GM19463 (cell line): ENCODE measurements around the gene EMC6.

Source experiments
- ATAC-seq: cut with Tn5 transposase; IDR thresholded peaks from one replicate; pipeline ENCODE4 v1.9.1; 2021; ENCODE audit warnings: mild to moderate bottlenecking, moderate library complexity; ENCODE audit not compliant: unreplicated experiment

EMC6 gene

GRCh38 chr17:3655766-3656165 lies 12.8 kb upstream of the EMC6 start:
- no peak for ATAC-seq

DNA sequence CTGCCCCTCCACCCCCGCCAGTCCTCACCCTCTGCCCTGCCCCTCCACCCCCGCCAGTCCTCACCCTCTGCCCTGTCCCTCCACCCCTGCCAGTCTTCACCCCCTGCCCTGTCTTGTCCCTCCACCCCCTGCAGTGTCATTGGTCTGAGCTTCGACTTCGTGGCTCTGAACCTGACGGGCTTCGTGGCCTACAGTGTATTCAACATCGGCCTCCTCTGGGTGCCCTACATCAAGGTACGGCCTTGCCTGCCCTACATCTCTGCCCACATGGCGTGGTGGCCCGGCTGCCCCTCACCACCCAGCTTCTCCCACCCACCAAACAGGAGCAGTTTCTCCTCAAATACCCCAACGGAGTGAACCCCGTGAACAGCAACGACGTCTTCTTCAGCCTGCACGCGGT lies 12.3 kb upstream of the EMC6 start:
- no peak for ATAC-seq

GRCh38 chr17:3656755-3657587 lies 11.6 kb upstream of the EMC6 start:
- no peak for ATAC-seq

- no peak for ATAC-seq
These were observed 11.1 kb upstream of the EMC6 start for GRCh38 chr17:3657588-3657869.

- ATAC-seq, result no peak
These were observed 10.5 kb upstream of the EMC6 start for GRCh38 chr17:3657874-3658783.

DNA sequence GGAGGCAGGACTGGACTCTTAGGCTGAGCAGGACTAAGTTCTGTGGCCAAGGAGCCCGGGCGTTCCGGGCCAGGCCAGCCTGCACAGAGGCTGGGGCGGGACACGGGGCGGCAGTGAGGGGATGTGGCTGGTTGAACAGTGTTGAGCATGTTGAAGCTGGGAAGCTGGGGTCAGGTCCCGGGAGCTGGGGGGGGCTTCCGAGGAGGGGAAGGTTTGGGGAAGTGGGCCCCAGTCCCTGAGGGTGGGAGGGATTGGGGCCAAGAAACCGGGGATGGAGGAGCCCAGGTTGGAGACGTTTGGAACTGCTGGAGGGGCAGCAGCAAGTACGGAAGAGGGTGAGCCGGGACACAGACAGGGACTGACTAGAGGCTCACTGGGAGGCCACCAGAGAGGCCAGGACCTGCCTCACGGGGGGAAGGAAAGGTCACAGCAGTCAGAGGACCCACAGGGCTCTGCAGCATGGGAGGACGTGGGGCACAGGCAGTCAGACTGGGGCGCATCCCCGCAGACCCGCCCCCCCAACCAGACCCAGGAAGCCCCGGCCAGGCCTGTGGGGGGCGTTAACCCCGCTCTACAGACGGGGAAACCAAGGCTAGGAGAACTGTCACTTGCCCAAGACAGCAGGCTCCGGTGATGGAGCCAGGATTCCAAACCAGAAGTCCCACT lies 9.7 kb upstream of the EMC6 start:
- ATAC-seq, result no peak

DNA sequence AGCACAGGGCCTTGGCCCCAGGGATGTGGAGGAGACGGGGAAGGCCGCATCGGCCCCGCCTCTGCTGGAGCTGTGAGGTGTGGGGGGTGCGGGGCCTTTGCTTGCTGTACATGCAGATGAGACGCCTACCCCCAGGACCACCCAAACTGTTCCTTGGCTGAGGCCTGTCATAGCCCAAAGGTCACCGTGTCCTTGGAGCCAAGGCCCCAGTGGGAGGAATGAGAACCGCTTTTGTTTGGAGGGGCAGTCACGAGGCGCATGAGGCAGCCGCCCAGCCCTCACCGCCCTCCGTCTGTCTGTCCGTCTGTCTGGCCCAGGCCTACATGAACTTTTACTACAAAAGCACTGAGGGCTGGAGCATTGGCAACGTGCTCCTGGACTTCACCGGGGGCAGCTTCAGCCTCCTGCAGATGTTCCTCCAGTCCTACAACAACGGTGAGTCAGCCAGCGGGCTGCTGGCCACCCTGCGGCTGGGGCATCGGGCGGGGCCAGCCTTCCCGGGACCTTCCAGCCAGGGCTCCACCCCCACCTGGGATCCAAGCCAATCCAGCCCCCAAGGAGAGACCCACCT lies 9.0 kb upstream of the EMC6 start:
- ATAC-seq, result no peak

- no peak for ATAC-seq
These were observed 8.2 kb upstream of the EMC6 start for GRCh38 chr17:3660311-3660891.

GRCh38 chr17:3663102-3664011 lies 5.3 kb upstream of the EMC6 start:
- ATAC-seq, result no peak

DNA sequence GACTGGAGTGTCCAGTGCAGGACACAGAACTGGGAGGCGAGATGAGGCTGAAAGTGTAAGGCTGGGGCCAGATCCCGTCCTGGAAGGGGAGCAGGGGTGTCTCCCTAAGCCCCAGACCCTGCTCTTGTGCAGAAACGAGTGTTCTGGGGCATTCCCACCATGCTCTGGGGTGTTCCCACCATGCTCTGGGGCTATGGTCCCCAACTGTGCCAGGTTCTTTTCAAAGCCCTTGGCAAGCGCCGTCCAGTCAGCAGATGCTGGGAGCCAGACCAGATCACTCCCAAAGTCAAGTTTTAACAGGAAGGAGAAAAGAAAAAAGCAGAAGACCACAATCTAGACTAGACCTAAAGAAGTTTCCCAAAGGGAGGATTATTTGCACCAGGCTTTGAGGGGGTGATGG lies 2.8 kb upstream of the EMC6 start:
- ATAC-seq, result no peak

GRCh38 chr17:3666516-3666915 lies 2.1 kb upstream of the EMC6 start:
- no peak for ATAC-seq

DNA sequence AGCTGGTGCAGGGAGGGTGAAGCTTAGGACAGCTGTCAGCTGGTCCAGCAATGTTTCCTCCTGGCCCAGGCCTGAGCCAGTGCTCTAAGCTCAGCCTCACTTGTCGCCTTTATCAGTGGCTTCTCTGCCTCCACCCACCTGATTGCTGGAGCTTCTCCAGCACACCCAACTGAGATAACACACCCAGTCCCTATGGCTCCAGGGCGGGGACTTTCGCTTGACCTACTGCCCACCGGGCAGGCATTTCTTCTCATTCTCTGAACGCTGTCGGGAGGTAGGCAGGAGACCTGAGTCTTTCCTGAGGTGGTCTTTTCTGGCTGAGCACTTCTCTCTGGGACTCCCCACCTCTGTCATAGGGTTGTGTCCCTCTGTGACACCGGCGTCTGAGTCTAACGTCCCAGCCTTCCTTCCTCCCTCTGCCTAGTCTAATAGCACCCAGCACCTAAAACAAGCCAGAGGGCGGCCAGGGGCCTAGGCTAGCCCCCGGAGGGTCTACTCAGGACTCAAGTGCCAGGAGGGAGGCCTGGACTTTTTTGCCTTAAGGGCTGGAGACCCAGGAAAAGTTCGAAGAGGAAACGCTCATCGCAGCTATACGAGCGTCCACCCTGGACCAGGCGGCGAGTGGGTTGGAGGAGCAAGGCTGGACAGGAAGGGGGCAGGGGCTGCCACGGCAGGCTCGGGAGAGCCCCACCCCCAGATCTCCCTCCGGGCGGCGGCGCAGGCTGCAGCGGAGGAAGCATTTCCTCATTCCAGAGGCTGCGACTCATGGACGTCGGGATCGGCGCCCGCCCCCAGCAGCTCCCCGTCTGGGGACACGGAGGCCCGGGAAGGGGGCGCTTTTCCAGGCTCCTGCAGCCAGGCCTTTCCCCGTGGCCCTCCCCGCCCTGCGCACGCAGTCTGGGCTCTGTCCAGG lies 990 bp upstream of the EMC6 start:
- ATAC-seq, result peak; percentile 5

DNA sequence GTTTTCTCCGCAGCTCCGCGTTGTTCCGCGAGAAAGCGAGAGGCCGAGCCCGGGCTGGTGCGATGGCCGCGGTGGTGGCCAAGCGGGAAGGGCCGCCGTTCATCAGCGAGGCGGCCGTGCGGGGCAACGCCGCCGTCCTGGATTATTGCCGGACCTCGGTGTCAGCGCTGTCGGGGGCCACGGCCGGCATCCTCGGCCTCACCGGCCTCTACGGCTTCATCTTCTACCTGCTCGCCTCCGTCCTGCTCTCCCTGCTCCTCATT lies 404 bp downstream of the EMC6 start:
- no peak for ATAC-seq

- ATAC-seq, result no peak
These were observed 936 bp downstream of the EMC6 start for GRCh38 chr17:3669548-3669947.

GRCh38 chr17:3672571-3672970 lies 4.0 kb downstream of the EMC6 start:
- ATAC-seq, result no peak

DNA sequence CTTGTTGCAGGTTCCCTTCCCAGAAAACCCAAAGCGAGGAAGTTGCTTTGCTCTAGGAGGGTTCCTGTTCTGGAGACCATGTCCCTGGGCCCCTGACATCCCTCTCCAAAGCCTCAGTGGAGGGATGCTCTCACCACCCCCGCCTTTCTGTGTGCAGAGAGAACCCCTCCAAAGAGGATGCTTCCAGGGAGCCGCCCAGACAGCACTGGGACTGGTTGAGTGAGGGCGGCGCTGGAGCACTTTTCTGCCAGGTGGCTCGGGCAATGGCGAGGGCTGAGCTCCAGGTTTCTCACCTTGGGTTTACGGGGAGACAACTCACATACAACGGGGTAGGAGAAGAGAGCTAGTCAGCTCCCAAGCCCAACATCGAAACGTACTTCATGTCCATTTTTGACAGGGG lies 7.3 kb downstream of the EMC6 start:
- ATAC-seq, result no peak

DNA sequence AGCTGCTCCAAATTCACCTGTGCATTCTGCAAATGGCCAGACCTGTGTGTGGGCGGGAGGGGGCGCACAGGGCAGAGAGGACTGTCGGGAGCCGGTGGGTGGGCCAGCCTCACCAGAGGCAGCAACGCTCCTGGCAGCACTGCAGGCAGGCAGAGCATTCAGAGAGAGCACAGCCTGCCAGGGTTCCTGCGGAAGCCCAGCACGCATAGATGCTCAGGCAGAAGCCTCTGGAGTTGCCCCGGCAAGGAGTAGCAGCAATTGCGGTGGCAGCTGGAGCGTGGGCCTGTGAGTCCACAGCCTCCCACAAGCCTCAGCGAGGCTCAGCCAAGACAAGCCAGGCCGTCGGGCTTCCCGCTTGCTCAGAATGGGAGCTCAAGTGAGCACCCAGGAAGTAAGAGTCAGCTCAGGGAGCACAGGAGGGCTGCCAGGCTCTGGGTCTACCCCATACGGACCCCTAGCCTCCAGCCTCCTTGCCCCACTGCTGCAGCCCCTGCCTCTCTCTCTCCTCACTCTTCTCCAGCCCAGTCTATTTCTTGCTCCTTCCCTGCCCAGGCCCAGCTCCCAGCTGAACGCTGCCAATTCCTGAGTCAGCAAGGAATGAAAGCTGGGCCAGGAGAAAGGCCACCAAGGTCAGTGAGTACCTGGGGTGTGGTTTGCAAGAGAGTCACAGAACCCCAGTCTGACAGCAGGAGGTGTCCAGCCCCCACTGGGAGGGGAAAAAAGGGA lies 9.6 kb downstream of the EMC6 start:
- no peak for ATAC-seq

GRCh38 chr17:3678821-3679530 lies 10.4 kb downstream of the EMC6 start:
- no peak for ATAC-seq
